RWPE1 (cell line): ENCODE measurements around the gene IL33.

Experiments used
- CTCF ChIA-PET: fragments of 350-600 bp; sonication (Branson Sonifier 250); formaldehyde crosslinking; extraction: SDS; loops from one replicate; lab custom pipeline; 2021; lab: Yijun Ruan, JAX
- POLR2A ChIA-PET: fragments of 400-600 bp; formaldehyde crosslinking; extraction: SDS; loops from one replicate; lab custom pipeline; 2020; ENCODE audit warnings: antibody characterized with exemption; ENCODE audit not compliant: low non-redundant PET; lab: Yijun Ruan, JAX
- DNase-seq: peaks from one replicate; pipeline ENCODE4 v3.0.0; 2012; ENCODE audit warnings: low spot score
- H3K27ac ChIP-seq: fragments of 450-650 bp; 2 replicates; pipeline ENCODE4 v1.5.1; 2017
- CTCF ChIP-seq: fragments of 450-650 bp; conservative IDR thresholded peaks from 2 replicates; pipeline ENCODE4 v1.5.1; 2017; ENCODE audit warnings: low read depth, mild to moderate bottlenecking

The IL33 gene

GRCh38 chr9:6277417-6277816 is 61.8 kb downstream of the IL33 start:
- ChIA-PET POLR2A (no interaction called here), CTCF (no interaction called here)
- no peak for DNase-seq
- no peak for TF ChIP-seq CTCF
- no peak overlapping the region for H3K27ac ChIP-seq

- TF ChIP-seq CTCF: no peak
- POLR2A ChIA-PET: no interaction called here
- CTCF ChIA-PET: no interaction called here
- no peak overlapping the region for H3K27ac ChIP-seq
- no peak for DNase-seq
Measured at GRCh38 chr9:6301858-6302257, 86.3 kb downstream of the IL33 start.

DNA sequence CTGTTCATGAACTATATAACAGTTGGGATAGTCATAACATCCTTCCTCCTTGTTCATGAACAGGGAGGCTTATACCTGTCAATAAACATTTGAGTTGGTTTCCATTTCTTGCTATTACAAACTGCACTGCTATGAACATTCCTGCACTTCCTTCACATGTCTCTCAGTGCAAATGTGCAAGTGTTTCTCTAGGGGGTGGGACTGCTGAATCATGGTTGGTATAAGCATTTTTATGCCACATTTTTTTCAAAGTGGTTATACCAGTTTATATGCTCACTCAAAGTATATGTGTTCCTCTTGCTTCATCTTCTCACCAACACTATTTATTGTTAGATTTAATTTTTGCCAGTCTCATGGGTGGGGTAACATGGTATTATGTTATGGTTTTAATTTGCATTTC is 86.8 kb downstream of the IL33 start:
- ChIA-PET POLR2A (no interaction called here), CTCF (no interaction called here)
- peak; percentile 24 for DNase-seq
- H3K27ac ChIP-seq: no peak overlapping the region
- TF ChIP-seq CTCF: no peak

DNA sequence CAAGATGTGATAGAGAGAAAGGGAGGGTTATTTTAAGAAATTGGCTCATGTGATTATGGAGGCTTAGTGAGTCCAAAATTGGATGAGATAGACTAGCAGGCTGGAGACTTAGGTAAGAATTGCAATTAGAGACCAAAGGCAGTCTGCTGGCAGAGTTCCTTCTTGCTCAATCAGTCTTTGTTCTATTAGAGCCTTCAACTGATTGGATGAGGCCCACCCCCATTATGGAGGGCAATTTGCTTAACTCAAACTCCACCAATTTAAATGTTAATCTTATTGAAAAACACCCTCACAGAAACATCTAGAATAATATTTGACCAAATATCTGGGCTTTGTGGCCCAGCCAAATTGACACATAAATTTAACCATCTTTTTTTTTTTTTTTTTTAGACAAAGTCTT is 88.6 kb downstream of the IL33 start:
- ChIA-PET CTCF (no interaction called here), POLR2A (no interaction called here)
- no peak for TF ChIP-seq CTCF
- no peak overlapping the region for H3K27ac ChIP-seq
- no peak for DNase-seq

DNA sequence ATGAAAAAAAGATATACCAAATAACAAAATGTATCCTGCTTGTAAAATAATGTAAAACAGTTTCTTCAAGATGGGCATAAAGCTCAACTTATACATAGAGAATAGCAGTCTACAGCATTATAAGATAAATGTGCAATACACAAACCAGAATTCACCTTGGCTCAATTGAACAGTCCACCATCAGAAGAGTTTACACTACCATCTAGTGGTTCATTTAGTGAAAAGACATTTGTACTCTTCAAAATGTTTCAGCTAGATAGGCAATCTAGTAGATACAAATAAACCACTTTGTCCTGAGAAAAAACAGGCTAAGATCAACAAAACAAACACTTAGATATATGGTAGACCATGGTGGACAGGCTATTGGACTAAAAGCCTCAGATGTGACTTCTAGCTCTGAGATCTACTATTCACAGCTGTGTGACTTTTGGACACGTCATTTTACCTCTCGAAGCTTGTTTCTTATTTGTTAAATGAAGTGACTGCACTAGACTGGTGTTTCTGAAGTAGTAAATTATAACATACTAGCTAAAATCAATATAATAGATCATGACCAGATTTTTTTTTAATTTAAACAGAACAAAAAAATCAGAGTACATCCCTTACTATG is 90.5 kb downstream of the IL33 start:
- DNase-seq: peak; percentile 21
- ChIA-PET CTCF (interaction anchor here (0.5 to 2.3 kb wide), 9 partner anchors 9 to 711 kb away, joined by 3 to 18 read pairs (median 4); no protein-coding TSS in a partner anchor), POLR2A (no interaction called here)
- TF ChIP-seq CTCF: peak; percentile 69
- H3K27ac ChIP-seq: no peak overlapping the region
